Neural cell (in vitro differentiated cells): ENCODE measurements around the gene NSUN6.

Experiments used
- CTCF ChIP-seq: fragments of 450-650 bp; IDR thresholded peaks from 2 replicates; pipeline ENCODE4 v1.5.1; 2014; ENCODE audit warnings: antibody characterized with exemption, mild to moderate bottlenecking, moderate library complexity; ENCODE audit not compliant: poor library complexity, severe bottlenecking
- EP300 ChIP-seq: fragments of 450-650 bp; conservative IDR thresholded peaks from 2 replicates; pipeline ENCODE4 v1.6.1; 2014; ENCODE audit warnings: antibody characterized with exemption, mild to moderate bottlenecking, moderate library complexity; ENCODE audit not compliant: poor library complexity, severe bottlenecking
- EZH2 ChIP-seq: fragments of 200-600, 300-800 bp; shearing (Covaris generic), sonication (generic); IDR thresholded peaks from 2 replicates; pipeline ENCODE4 v1.6.1; 2014; ENCODE audit warnings: antibody characterized with exemption, low read length, borderline replicate concordance, mild to moderate bottlenecking; ENCODE audit not compliant: insufficient read depth, poor library complexity, severe bottlenecking
- MXI1 ChIP-seq: fragments of 450-650 bp; conservative IDR thresholded peaks from 2 replicates; pipeline ENCODE4 v1.6.1; 2014; ENCODE audit warnings: antibody characterized with exemption, mild to moderate bottlenecking; ENCODE audit not compliant: poor library complexity, severe bottlenecking
- POLR2AphosphoS5 ChIP-seq: IDR thresholded peaks from 2 replicates; pipeline ENCODE4 v1.6.1; 2012
- RAD21 ChIP-seq: fragments of 450-650 bp; conservative IDR thresholded peaks from 2 replicates; pipeline ENCODE4 v1.6.1; 2014; ENCODE audit warnings: antibody characterized with exemption, mild to moderate bottlenecking, moderate library complexity
- REST ChIP-seq: IDR thresholded peaks from 2 replicates; pipeline ENCODE4 v1.6.1; 2012; ENCODE audit warnings: borderline replicate concordance
- SMC3 ChIP-seq: fragments of 450-650 bp; conservative IDR thresholded peaks from 2 replicates; pipeline ENCODE4 v1.6.1; 2014; ENCODE audit warnings: antibody characterized with exemption, mild to moderate bottlenecking, moderate library complexity; ENCODE audit not compliant: poor library complexity
- TAF1 ChIP-seq: IDR thresholded peaks from 2 replicates; pipeline ENCODE4 v1.6.1; 2012; ENCODE audit warnings: low read depth

- no peak for TF ChIP-seq MXI1
- no peak for TF ChIP-seq RAD21
- no peak for TF ChIP-seq CTCF
- no peak for TF ChIP-seq POLR2AphosphoS5
- no peak for TF ChIP-seq EP300
- TF ChIP-seq EZH2: no peak
- TF ChIP-seq TAF1: no peak
- TF ChIP-seq SMC3: no peak
- TF ChIP-seq REST: no peak
Observed at GRCh38 chr10:18607503-18608378, 43.6 kb downstream of the NSUN6 start.
